Left ventricle myocardium inferior (tissue), 1 donor: ENCODE measurements around the gene GPR173. TPM values are rescaled to one million over a fixed set of nuclear protein-coding genes. Genes with fewer than 3 reads are reported as not detected.

Source experiments
- DNase-seq: peaks from one replicate; pipeline ENCODE4 v3.0.0-alpha.2; 2020
- H3K27ac ChIP-seq: fragments of 200-600 bp; replicated peaks from 2 replicates; pipeline ENCODE4 v1.8.0; 2021
- H3K27me3 ChIP-seq: fragments of 200-600 bp; 2 replicates; pipeline ENCODE4 v1.8.0; 2021; ENCODE audit warnings: low read depth
- H3K36me3 ChIP-seq: fragments of 200-600 bp; 2 replicates; pipeline ENCODE4 v1.8.0; 2021
- H3K4me1 ChIP-seq: fragments of 200-600 bp; 2 replicates; pipeline ENCODE4 v1.8.0; 2021
- H3K4me3 ChIP-seq: fragments of 200-600 bp; 2 replicates; pipeline ENCODE4 v1.8.0; 2021; ENCODE audit warnings: mild to moderate bottlenecking, moderate library complexity
- H3K9me3 ChIP-seq: fragments of 200-600 bp; replicated peaks from 2 replicates; pipeline ENCODE4 v1.8.0; 2021
- intact Hi-C: fragments of 100-400 bp; cut with micrococcal nuclease; formaldehyde crosslinking; loops from one replicate; pipeline ENCODE4 v1.11.0; 2022
- total RNA-seq: library from RNA; stranded (reverse); fragmentation: NEBNext Ultra II Directional; extraction: Animal tissue kit (Norgen Biotek cat#: 25700); gene quantifications from one replicate; pipeline ENCODE4 v1.2.1, GENCODE V29; 2021
- TF ChIP-seq, protein P1 (sequence below): fragments of 200-600 bp; IDR thresholded peaks from 2 replicates; pipeline ENCODE4 v1.8.0; 2021; ENCODE audit warnings: antibody characterized with exemption, mild to moderate bottlenecking, borderline replicate concordance
- donor health status: DM: no; HTN: yes; CAD: no; lungs with severe emphysema.

GPR173 gene
- total RNA-seq, 1 donor from 2014 or later = 0.25 TPM

DNA sequence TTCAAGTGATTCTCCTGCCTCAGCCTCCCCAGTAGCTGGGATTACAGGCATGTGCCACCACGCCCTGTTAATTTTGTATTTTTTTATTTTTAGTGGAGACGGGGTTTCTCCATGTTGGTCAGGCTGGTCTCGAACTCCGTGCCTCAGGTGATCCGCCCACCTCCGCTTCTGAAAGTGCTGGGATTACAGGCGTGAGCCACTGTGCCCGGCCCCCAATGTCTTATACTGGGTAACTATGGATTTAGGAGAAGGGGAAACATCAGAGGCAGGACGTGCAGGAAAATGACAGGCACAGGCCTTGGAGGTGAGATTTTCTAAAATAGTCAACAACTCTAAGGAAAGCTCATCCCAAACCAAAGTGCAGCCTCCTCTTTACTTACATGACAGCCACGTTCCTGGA lies 22.5 kb downstream of the GPR173 start:
- Histone ChIP-seq H3K4me1 (no peaks in the 10 kb centered on the region), H3K36me3 (no peaks in the 10 kb centered on the region), H3K4me3 (no peak overlapping the region), H3K27ac (no peak overlapping the region), H3K9me3 (no peaks in the 10 kb centered on the region), H3K27me3 (no peaks in the 10 kb centered on the region)
- TF ChIP-seq, protein P1, sequence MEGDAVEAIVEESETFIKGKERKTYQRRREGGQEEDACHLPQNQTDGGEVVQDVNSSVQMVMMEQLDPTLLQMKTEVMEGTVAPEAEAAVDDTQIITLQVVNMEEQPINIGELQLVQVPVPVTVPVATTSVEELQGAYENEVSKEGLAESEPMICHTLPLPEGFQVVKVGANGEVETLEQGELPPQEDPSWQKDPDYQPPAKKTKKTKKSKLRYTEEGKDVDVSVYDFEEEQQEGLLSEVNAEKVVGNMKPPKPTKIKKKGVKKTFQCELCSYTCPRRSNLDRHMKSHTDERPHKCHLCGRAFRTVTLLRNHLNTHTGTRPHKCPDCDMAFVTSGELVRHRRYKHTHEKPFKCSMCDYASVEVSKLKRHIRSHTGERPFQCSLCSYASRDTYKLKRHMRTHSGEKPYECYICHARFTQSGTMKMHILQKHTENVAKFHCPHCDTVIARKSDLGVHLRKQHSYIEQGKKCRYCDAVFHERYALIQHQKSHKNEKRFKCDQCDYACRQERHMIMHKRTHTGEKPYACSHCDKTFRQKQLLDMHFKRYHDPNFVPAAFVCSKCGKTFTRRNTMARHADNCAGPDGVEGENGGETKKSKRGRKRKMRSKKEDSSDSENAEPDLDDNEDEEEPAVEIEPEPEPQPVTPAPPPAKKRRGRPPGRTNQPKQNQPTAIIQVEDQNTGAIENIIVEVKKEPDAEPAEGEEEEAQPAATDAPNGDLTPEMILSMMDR = no peak
- intact Hi-C loops = no loop called here
- DNase-seq = no peak

DNA sequence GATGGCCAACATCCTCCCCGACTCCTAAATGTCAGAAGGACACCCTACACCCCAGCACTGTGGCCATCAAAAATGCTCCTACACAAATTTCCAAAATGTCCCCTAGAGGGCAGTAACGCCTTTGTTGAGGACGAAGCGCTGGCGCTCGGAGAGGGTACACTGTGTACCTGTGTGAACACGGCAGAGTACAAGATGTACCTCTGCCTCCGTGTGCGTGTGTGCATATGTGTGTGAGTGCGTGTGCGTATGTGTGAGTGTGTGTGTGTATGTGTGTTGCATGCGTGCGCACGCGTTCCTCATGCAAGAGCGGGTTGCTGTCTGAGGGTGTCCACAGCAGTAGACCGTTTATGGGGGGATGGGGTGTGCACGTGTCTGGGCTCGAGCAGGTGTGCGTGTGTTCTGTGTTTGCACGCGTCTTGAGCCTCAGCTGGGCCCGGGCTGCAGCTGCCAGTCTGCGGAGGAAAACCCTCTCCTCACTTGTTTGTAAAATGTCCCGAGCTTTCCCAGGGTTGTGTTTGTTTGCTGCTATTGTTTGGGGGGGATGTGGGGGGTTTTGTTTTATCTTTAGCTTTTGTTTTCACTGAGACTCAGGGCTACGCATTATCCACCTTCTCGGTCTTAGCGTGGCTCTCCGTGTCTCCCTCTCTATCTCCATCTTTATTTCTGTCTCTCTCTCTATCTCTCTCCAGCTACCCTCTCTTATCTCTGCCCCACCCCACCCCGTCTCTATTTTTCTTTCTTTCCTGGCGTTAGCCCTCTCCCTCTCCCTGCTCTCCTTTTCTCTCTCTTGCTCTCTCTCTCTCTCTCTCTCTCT lies 23.2 kb downstream of the GPR173 start:
- peak overlapping the region; percentile 52 for H3K27ac ChIP-seq
- TF ChIP-seq, protein P1 = peak; percentile 71
- H3K4me3 ChIP-seq = peak overlapping the region; percentile 59
- H3K27me3 ChIP-seq = no peaks in the 10 kb centered on the region
- DNase-seq = peak; percentile 51
- no peaks in the 10 kb centered on the region for H3K9me3 ChIP-seq
- H3K4me1 ChIP-seq = no peaks in the 10 kb centered on the region
- H3K36me3 ChIP-seq = no peaks in the 10 kb centered on the region
- intact Hi-C loops = no loop called here

DNA sequence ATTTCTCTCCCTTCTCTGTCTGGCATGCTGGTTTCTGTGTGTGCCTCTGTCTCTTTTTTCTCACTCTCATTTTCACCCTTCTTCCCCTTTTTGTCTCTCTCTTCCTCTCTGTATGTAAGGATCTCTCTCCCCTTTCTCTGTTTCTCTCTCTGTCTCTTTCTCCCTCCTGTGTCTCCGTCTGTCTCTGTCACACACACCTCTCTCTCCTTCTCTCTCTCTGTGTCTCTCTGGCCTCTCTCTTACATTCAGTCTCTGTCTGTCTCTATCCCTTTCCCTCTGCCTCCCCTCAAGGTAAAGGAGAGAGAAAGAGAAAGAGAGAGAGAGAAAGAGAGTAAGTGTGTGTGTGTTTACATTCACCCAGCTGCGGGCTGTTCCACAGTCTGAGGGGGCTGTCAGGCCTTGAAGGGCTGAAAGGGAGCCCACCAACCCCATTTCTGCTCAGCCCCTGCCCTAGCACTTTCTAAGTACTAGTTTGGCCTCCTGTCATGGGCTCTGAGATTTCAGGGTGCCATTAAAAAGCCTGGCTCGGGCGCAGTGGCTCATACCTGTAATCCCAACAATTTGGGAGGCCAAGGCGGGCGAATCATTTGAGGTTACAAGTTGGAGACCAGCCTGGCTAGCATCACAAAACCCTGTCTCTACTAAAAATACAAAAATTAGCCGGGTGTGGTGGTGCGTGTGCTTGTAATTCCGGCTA lies 24.0 kb downstream of the GPR173 start:
- no peak for DNase-seq
- no peaks in the 10 kb centered on the region for H3K27me3 ChIP-seq
- H3K36me3 ChIP-seq = no peaks in the 10 kb centered on the region
- peak overlapping the region; percentile 52 for H3K27ac ChIP-seq
- TF ChIP-seq, protein P1 = no peak
- H3K9me3 ChIP-seq = no peaks in the 10 kb centered on the region
- peak overlapping the region; percentile 59 for H3K4me3 ChIP-seq
- H3K4me1 ChIP-seq = no peaks in the 10 kb centered on the region
- intact Hi-C loops = no loop called here

DNA sequence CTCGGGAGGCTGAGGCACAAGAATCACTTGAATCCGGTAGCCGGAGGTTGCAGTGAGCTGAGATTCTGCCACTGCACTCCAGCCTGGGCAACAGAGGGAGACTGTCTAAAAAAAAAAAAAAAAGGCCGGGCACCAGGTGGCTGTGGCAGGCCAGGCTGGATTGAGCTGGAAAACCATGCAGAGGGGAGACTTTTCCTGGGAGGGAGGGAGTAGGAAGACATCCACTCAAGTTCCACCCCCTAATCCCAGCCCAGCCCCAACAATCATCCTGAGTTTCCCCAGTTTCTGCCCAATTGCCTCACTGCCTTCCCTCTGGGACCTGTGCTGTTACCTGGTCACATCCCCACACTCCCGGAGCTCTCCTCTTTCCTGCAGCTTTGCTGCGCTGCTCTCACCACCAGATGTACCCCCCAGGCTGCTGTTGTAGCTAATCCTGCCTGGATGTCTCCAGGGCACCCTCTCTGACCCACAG lies 24.6 kb downstream of the GPR173 start:
- H3K9me3 ChIP-seq = no peaks in the 10 kb centered on the region
- H3K4me1 ChIP-seq = no peaks in the 10 kb centered on the region
- peak overlapping the region; percentile 52 for H3K27ac ChIP-seq
- no peaks in the 10 kb centered on the region for H3K27me3 ChIP-seq
- DNase-seq = no peak
- intact Hi-C loops = no loop called here
- no peak overlapping the region for H3K4me3 ChIP-seq
- H3K36me3 ChIP-seq = no peaks in the 10 kb centered on the region
- TF ChIP-seq, protein P1 = no peak

DNA sequence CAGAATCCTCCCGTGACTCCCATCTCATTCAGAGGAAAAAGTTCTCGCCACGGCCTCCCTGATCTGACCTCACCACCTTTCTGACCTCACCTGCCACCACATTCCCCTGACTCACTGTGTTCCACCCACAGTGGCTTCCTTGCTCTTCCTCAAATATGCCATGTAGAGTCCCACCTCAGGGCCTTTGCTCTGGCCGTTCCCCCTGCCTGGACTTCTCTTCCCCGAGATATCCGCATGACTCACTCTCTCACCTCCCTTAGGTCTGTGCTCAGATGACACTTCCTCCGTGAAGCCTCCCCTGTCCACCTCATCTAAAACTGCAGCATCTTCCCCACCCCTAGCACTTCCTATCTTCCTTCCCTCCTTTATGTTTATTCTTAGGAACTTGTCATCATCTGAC lies 26.4 kb downstream of the GPR173 start:
- Histone ChIP-seq H3K27ac (no peak overlapping the region), H3K27me3 (no peaks in the 10 kb centered on the region), H3K4me1 (no peaks in the 10 kb centered on the region), H3K9me3 (no peaks in the 10 kb centered on the region), H3K36me3 (no peaks in the 10 kb centered on the region), H3K4me3 (no peak overlapping the region)
- intact Hi-C loops = no loop called here
- no peak for DNase-seq
- TF ChIP-seq, protein P1 = no peak
